HG03060 (cell line): ENCODE measurements around the gene SLC7A5.
"Not testable (repeated sequence)": the region's sequence is repeated elsewhere in the genome, so short reads cannot be mapped to it uniquely, and the experiment has no call there.

ENCODE experiments used
- ATAC-seq: cut with Tn5 transposase; IDR thresholded peaks from one replicate; pipeline ENCODE4 v1.9.1; 2021; ENCODE audit warnings: low read depth, moderate number of reproducible peaks; ENCODE audit not compliant: unreplicated experiment

The SLC7A5 gene

GRCh38 chr16:87889762-87890161 is 20.5 kb upstream of the SLC7A5 start:
- not testable (repeated sequence) for ATAC-seq

- ATAC-seq: not testable (repeated sequence)
Observed at GRCh38 chr16:87888346-87888745, 19.0 kb upstream of the SLC7A5 start.

GRCh38 chr16:87887931-87888330 is 18.6 kb upstream of the SLC7A5 start:
- not testable (repeated sequence) for ATAC-seq

- ATAC-seq: not testable (repeated sequence)
Observed at GRCh38 chr16:87885371-87885967, 16.2 kb upstream of the SLC7A5 start.

GRCh38 chr16:87882436-87883019 is 13.2 kb upstream of the SLC7A5 start:
- no peak for ATAC-seq

- ATAC-seq: no peak
Observed at GRCh38 chr16:87881324-87882200, 12.3 kb upstream of the SLC7A5 start.

GRCh38 chr16:87880117-87880696 is 10.9 kb upstream of the SLC7A5 start:
- no peak for ATAC-seq

- not testable (repeated sequence) for ATAC-seq
Observed at GRCh38 chr16:87879411-87880013, 10.2 kb upstream of the SLC7A5 start.

- ATAC-seq: no peak
Observed at GRCh38 chr16:87878704-87879103, 9.4 kb upstream of the SLC7A5 start.

GRCh38 chr16:87877942-87878507 is 8.7 kb upstream of the SLC7A5 start:
- ATAC-seq: no peak

GRCh38 chr16:87874639-87875427 is 5.5 kb upstream of the SLC7A5 start:
- ATAC-seq: no peak

- ATAC-seq: not testable (repeated sequence)
Observed at GRCh38 chr16:87870418-87871291, 1.3 kb upstream of the SLC7A5 start.

- ATAC-seq: not testable (repeated sequence)
Observed at GRCh38 chr16:87869879-87870417, 641 bp upstream of the SLC7A5 start.

GRCh38 chr16:87868254-87869029 is 865 bp downstream of the SLC7A5 start:
- not testable (repeated sequence) for ATAC-seq

- ATAC-seq: not testable (repeated sequence)
Observed at GRCh38 chr16:87865902-87866555, 3.3 kb downstream of the SLC7A5 start.

- ATAC-seq: no peak
Observed at GRCh38 chr16:87864331-87864989, 4.8 kb downstream of the SLC7A5 start.

GRCh38 chr16:87863327-87863635 is 6.0 kb downstream of the SLC7A5 start:
- not testable (repeated sequence) for ATAC-seq
